GM23338 (cell line): ENCODE data around the gene MAP2K5. TPM values are rescaled to one million over a fixed set of nuclear protein-coding genes. Genes with fewer than 3 reads are reported as not detected.

ENCODE experiments used
- CTCF ChIP-seq, 2 experiments: fragments of 200-600 bp in 1 of 2; sonication (generic) in 1 of 2; conservative IDR thresholded peaks; 2 replicates each; pipeline versions ENCODE4 v1.5.1 to v1.6.1; 2016 to 2017; ENCODE audit warnings: antibody characterized with exemption in 2 of 2, low read depth in 2 of 2, mild to moderate bottlenecking in 2 of 2, moderate library complexity in 1 of 2
- ETS1 ChIP-seq: IDR thresholded peaks from 2 replicates; pipeline ENCODE4 v1.6.1; 2016; ENCODE audit warnings: antibody characterized with exemption
- EZH2phosphoT487 ChIP-seq: fragments of 200-600 bp; sonication (generic); IDR thresholded peaks from one replicate; pipeline ENCODE4 v1.8.1; 2018; ENCODE audit warnings: antibody characterized with exemption; ENCODE audit not compliant: unreplicated experiment
- NANOG ChIP-seq: IDR thresholded peaks from 2 replicates; pipeline ENCODE4 v1.6.1; 2016; ENCODE audit warnings: antibody characterized with exemption, borderline replicate concordance
- POLR2AphosphoS5 ChIP-seq: IDR thresholded peaks from 2 replicates; pipeline ENCODE4 v1.6.1; 2016; ENCODE audit warnings: antibody characterized with exemption, low read depth
- REST ChIP-seq: IDR thresholded peaks from one replicate; pipeline ENCODE4 v1.6.1; 2018; ENCODE audit warnings: antibody characterized with exemption; ENCODE audit not compliant: unreplicated experiment
- STAT1 ChIP-seq: IDR thresholded peaks from one replicate; pipeline ENCODE4 v1.6.1; 2016; ENCODE audit warnings: antibody characterized with exemption; ENCODE audit not compliant: unreplicated experiment
- ZNF462 ChIP-seq: fragments of 250-450 bp; sonication (Bioruptor Pico); IDR thresholded peaks from 2 replicates; pipeline ENCODE4 v1.5.0; 2020; ENCODE audit warnings: mild to moderate bottlenecking, moderate library complexity
- polyA plus RNA-seq: library from polyadenylated mRNA; unstranded; fragments of >200 nt; fragmentation: Nextera tagmentation; extraction: Ambion mirVana; gene quantifications from 2 replicates; pipeline ENCODE4 v1.2.1, GENCODE V29; 2016
- total RNA-seq: library from RNA; depleted of rRNA; stranded (reverse); fragments of >200 nt; shearing (Covaris generic); gene quantifications from 2 replicates; pipeline ENCODE4 v1.2.3, GENCODE V29; 2014

Gene MAP2K5
- total and polyA plus RNA-seq, 2 experiments from 2014 or later: 6.5 to 13.6 TPM

GRCh38 chr15:67564021-67564967 is 21.8 kb downstream of the MAP2K5 start (continued):
- TF ChIP-seq ZNF462 (no peak), REST (no peak), EZH2phosphoT487 (no peak), NANOG (no peak), ETS1 (no peak), CTCF (conservative IDR thresholded peaks at IDR 0.05; ENCODE audit: low read depth in 2 of 2) (no peak), POLR2AphosphoS5 (no peak), STAT1 (no peak)
